Measurements from ENCODE around the gene PLXNA2. TPM values are rescaled to one million over a fixed set of nuclear protein-coding genes. Genes with fewer than 3 reads are reported as not detected.

Gene PLXNA2
- total and polyA plus RNA-seq, 2 of the 8 experiments (the other 6 are each of a cell fraction or from before 2014, with no cell fraction given), result 0.33 to 1.5 TPM

DNA sequence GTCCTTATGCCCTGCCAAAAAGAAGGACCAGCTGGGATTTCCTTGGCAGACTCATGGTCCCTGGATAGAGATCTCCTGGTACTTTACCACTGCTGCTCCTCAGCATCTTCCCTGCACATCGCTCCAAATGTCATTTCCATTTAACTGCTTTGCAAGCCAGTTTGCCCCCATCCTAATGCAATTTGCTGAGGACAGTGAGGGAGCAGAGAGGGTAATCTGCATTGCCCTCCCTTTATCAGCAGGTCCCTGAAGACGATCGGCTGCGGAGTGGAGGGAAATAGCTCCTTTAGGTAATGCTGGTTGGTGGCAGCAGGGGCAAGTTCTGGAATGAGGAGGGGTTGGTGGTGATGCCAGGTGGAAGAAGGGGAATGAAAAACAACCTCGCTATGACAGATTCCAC is 2.7 kb downstream of the PLXNA2 start:
- H3K27me3 ChIP-seq (replicated peaks in 1 of 4; ENCODE audit: control insufficient read depth in 3 of 4, extremely low read depth in 1 of 4, insufficient read depth in 3 of 4, low read length in 3 of 4), result peaks cover 16 to 44% (median 37%) of the 10 kb centered on the region in 4 experiments
- no peak overlapping the region for H3K4me2 ChIP-seq (ENCODE audit: insufficient read depth in 1 of 2, low read depth in 2 of 2, low read length in 2 of 2)
- FAIRE-seq, result no peak

More for the DNA sequence above, 2.7 kb downstream of the PLXNA2 start:
- DNase-seq (ENCODE audit: low read depth in 1 of 2, low spot score in 2 of 2), result no peak
- Histone ChIP-seq H3K23me2 (ENCODE audit: low read depth, low read length) (peaks cover 20% of the 10 kb centered on the region; the same call in 1 of the 2 replicates), H3K9me3 (ENCODE audit: insufficient read depth in 2 of 2, low read depth in 1 of 2, low read length in 1 of 2) (no peaks in the 10 kb centered on the region), H3K23ac (ENCODE audit: insufficient read length) (no peak overlapping the region), H3K14ac (ENCODE audit: insufficient read length) (no peak overlapping the region), H3K56ac (replicated peaks; ENCODE audit: insufficient read length, low read depth, low read length) (no peak overlapping the region), H3K4me3 (ENCODE audit: extremely low read depth in 1 of 4, insufficient read depth in 2 of 4, low read depth in 3 of 4, low read length in 4 of 4) (no peak overlapping the region), H3K36me3 (ENCODE audit: control insufficient read depth in 2 of 4, insufficient read depth in 4 of 4, low read length in 3 of 4) (no peaks in the 10 kb centered on the region), H4K8ac (ENCODE audit: extremely low read depth, insufficient read depth, low read length) (no peak overlapping the region), H2BK15ac (ENCODE audit: low read length) (no peak overlapping the region), H2AK5ac (ENCODE audit: low read depth, low read length) (no peak overlapping the region), H3K27ac (ENCODE audit: low read depth, low read length) (no peak overlapping the region), H3K4ac (replicated peaks; ENCODE audit: insufficient read length, low read depth, low read length) (no peak overlapping the region), H3K79me1 (ENCODE audit: low read depth, low read length) (no peaks in the 10 kb centered on the region), H3K4me1 (replicated peaks in 1 of 4; ENCODE audit: control insufficient read depth in 3 of 4, insufficient read depth in 4 of 4, low read length in 3 of 4) (peaks cover 3 to 14% (median 6%) of the 10 kb centered on the region in 4 experiments; a peak in 6 of 7 replicates), H2BK120ac (replicated peaks; ENCODE audit: low read depth, low read length) (no peak overlapping the region), H2BK5ac (ENCODE audit: low read depth, low read length) (no peak overlapping the region), H3K18ac (ENCODE audit: extremely low read depth, low read length) (no peak overlapping the region), H4K91ac (replicated peaks; ENCODE audit: insufficient read length, low read length) (no peak overlapping the region), H3K9ac (replicated peaks in 1 of 4; ENCODE audit: extremely low read depth in 1 of 4, low read depth in 3 of 4, low read length in 3 of 4) (no peak overlapping the region), H4K5ac (ENCODE audit: insufficient read length, low read depth, low read length) (no peak overlapping the region), H2AFZ (ENCODE audit: low read length) (no peak overlapping the region), H3K79me2 (ENCODE audit: control insufficient read depth in 1 of 2, insufficient read depth in 2 of 2, low read length in 2 of 2) (no peaks in the 10 kb centered on the region), H4K20me1 (replicated peaks in 1 of 2; ENCODE audit: control insufficient read depth in 1 of 2, insufficient read depth in 2 of 2, low read length in 2 of 2) (peaks cover 0 to 8% of the 10 kb centered on the region in 2 experiments), H2BK12ac (ENCODE audit: low read depth, low read length) (no peak overlapping the region), H2BK20ac (ENCODE audit: low read length) (no peak overlapping the region)
- 80% methylated on average over 5 of the region's 5 CpGs; no CpG with 5 or more reads in 1 of the 2 experiments for WGBS, 2 experiments (ENCODE audit: extremely low coverage in 1 of 2, insufficient coverage in 1 of 2, insufficient read length in 1 of 2, insufficient replicate concordance in 2 of 2, low coverage in 1 of 2, low lambda C conversion rate in 2 of 2, missing lambda C conversion rate in 1 of 2)
- ChIA-PET POLR2A (ENCODE audit: partially characterized antibody) (no interaction called here), CTCF (ENCODE audit: partially characterized antibody) (interaction anchor here (0.9 to 16.9 kb wide), 25 partner anchors 8 to 259 kb away, joined by 3 to 315 read pairs (median 5); no protein-coding TSS in a partner anchor)
- TF ChIP-seq EGR1 (IDR thresholded peaks at IDR 0.05; ENCODE audit: borderline replicate concordance, low read depth, low read length), result no peak
- no peak for TF ChIP-seq PHF8 (conservative IDR thresholded peaks at IDR 0.05; ENCODE audit: low read depth, low read length)
- TF ChIP-seq CREB1 (IDR thresholded peaks at IDR 0.05), result no peak
- TF ChIP-seq SP1 (IDR thresholded peaks at IDR 0.05; ENCODE audit: low read depth, low read length), result no peak
- no peak for TF ChIP-seq SRF (IDR thresholded peaks at IDR 0.05; ENCODE audit: low read depth, low read length)
- TF ChIP-seq SIN3A (conservative IDR thresholded peaks at IDR 0.05 in 1 of 2, IDR thresholded peaks at IDR 0.05 in 1 of 2; ENCODE audit: low read depth in 1 of 2, low read length in 2 of 2), result no peak
- TF ChIP-seq HDAC6 (IDR thresholded peaks at IDR 0.05; ENCODE audit: low read depth, low read length), result no peak
- no peak for TF ChIP-seq MAFK (IDR thresholded peaks at IDR 0.05; ENCODE audit: low read depth, low read length)
- TF ChIP-seq, protein P1, sequence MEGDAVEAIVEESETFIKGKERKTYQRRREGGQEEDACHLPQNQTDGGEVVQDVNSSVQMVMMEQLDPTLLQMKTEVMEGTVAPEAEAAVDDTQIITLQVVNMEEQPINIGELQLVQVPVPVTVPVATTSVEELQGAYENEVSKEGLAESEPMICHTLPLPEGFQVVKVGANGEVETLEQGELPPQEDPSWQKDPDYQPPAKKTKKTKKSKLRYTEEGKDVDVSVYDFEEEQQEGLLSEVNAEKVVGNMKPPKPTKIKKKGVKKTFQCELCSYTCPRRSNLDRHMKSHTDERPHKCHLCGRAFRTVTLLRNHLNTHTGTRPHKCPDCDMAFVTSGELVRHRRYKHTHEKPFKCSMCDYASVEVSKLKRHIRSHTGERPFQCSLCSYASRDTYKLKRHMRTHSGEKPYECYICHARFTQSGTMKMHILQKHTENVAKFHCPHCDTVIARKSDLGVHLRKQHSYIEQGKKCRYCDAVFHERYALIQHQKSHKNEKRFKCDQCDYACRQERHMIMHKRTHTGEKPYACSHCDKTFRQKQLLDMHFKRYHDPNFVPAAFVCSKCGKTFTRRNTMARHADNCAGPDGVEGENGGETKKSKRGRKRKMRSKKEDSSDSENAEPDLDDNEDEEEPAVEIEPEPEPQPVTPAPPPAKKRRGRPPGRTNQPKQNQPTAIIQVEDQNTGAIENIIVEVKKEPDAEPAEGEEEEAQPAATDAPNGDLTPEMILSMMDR (IDR thresholded peaks at IDR 0.05; ENCODE audit: control extremely low read depth in 1 of 3, insufficient read depth in 1 of 3, low read depth in 1 of 3, low read length in 3 of 3), result no peak
- no peak for TF ChIP-seq CBX8 (IDR thresholded peaks at IDR 0.05; ENCODE audit: borderline replicate concordance, low read depth, low read length)
